ENCODE measurements around the gene FBXO24. TPM values are rescaled to one million over a fixed set of nuclear protein-coding genes. Genes with fewer than 3 reads are reported as not detected.

Gene FBXO24
- total and polyA plus RNA-seq, 7 donors: 0.13 to 1.1 (median 0.30) TPM

GRCh38 chr7:100589341-100589947 is 3.3 kb downstream of the FBXO24 start:
- no peaks in the 10 kb centered on the region for H3K36me3 ChIP-seq (ENCODE audit: insufficient read depth in 1 of 2, low read depth in 1 of 2)
- intact Hi-C loops (cut with DNase I): loop anchor here in 1 of 2 donors (5.0 kb wide), 1 partner anchor 88 kb away; no protein-coding TSS in a partner anchor
- ATAC-seq: no peak
- no peak overlapping the region for H3K27ac ChIP-seq
- no peaks in the 10 kb centered on the region for H3K27me3 ChIP-seq (ENCODE audit: insufficient read depth in 3 of 3, low read length in 2 of 3)
- H3K4me3 ChIP-seq: no peak overlapping the region
- TF ChIP-seq CTCF (IDR thresholded peaks at IDR 0.05): no peak
- no peak for DNase-seq
- WGBS, 3 donors: 43 to 47% (median 44%) methylated on average over 7 of the region's 7 CpGs
- no peaks in the 10 kb centered on the region for H3K9me3 ChIP-seq
- peaks cover 12% of the 10 kb centered on the region for H3K4me1 ChIP-seq

GRCh38 chr7:100590077-100590737 is 4.1 kb downstream of the FBXO24 start:
- intact Hi-C loops (cut with DNase I): no loop called here
- ATAC-seq: no peak
- H3K36me3 ChIP-seq (ENCODE audit: insufficient read depth in 1 of 2, low read depth in 1 of 2): no peaks in the 10 kb centered on the region
- TF ChIP-seq CTCF (IDR thresholded peaks at IDR 0.05): no peak
- H3K4me3 ChIP-seq: peak overlapping the region; percentile 31
- WGBS, 3 donors: 41 to 50% (median 44%) methylated on average over 20 of the region's 20 CpGs
- no peak overlapping the region for H3K27ac ChIP-seq
- no peaks in the 10 kb centered on the region for H3K27me3 ChIP-seq (ENCODE audit: insufficient read depth in 3 of 3, low read length in 2 of 3)
- peaks cover 5% of the 10 kb centered on the region for H3K4me1 ChIP-seq
- no peaks in the 10 kb centered on the region for H3K9me3 ChIP-seq
- peak in 1 of 2 donors; percentile 71 for DNase-seq

GRCh38 chr7:100591596-100591995 is 5.5 kb downstream of the FBXO24 start:
- no peak for TF ChIP-seq CTCF (IDR thresholded peaks at IDR 0.05)
- intact Hi-C loops (cut with DNase I): no loop called here
- Histone ChIP-seq H3K4me3 (no peak overlapping the region), H3K36me3 (ENCODE audit: insufficient read depth in 1 of 2, low read depth in 1 of 2) (no peaks in the 10 kb centered on the region), H3K4me1 (peaks cover 5% of the 10 kb centered on the region), H3K9me3 (no peaks in the 10 kb centered on the region), H3K27me3 (ENCODE audit: insufficient read depth in 3 of 3, low read length in 2 of 3) (peaks cover 0 to 1% (median 0%) of the 10 kb centered on the region in 3 donors), H3K27ac (no peak overlapping the region)
- DNase-seq: no peak
- WGBS, 3 donors: 89 to 91% (median 91%) methylated on average over 17 of the region's 17 CpGs
- ATAC-seq: no peak

GRCh38 chr7:100595188-100595587 is 9.1 kb downstream of the FBXO24 start:
- TF ChIP-seq CTCF (IDR thresholded peaks at IDR 0.05): no peak
- ATAC-seq (no peak), DNase-seq (no peak)
- Histone ChIP-seq H3K27ac (no peak overlapping the region), H3K27me3 (ENCODE audit: insufficient read depth in 3 of 3, low read length in 2 of 3) (peaks cover 0 to 1% (median 0%) of the 10 kb centered on the region in 3 donors), H3K4me3 (no peak overlapping the region), H3K9me3 (no peaks in the 10 kb centered on the region), H3K4me1 (no peaks in the 10 kb centered on the region), H3K36me3 (ENCODE audit: insufficient read depth in 1 of 2, low read depth in 1 of 2) (no peaks in the 10 kb centered on the region)
- WGBS, 3 donors: 93 to 98% (median 95%) methylated on average over 7 of the region's 7 CpGs
- intact Hi-C loops (cut with DNase I): no loop called here
